Activated naive CD8-positive, alpha-beta T cell treated with anti-CD3 and anti-CD28 coated beads, Interleukin-2, amount 50 U/mL, for 24 hours (primary cell): ENCODE results near the gene KRT1.

Experiments used
- ATAC-seq: fragments of 150-1000 bp; cut with Tn5 transposase; one replicate; pipeline ENCODE4 v1.10.0; 2021
- DNase-seq: peaks from one replicate; pipeline ENCODE4 v3.0.0; 2021
- H3K27ac Mint-ChIP-seq: one replicate; pipeline ENCODE4 v1.8.0; 2021; ENCODE audit warnings: mild to moderate bottlenecking, mixed read lengths
- H3K27me3 Mint-ChIP-seq: one replicate; pipeline ENCODE4 v1.8.0; 2021; ENCODE audit warnings: mixed read lengths
- H3K36me3 Mint-ChIP-seq: one replicate; pipeline ENCODE4 v1.8.0; 2021; ENCODE audit warnings: low read depth, mixed read lengths
- H3K4me1 Mint-ChIP-seq: one replicate; pipeline ENCODE4 v1.8.0; 2021; ENCODE audit warnings: mixed read lengths
- H3K4me3 Mint-ChIP-seq: one replicate; pipeline ENCODE4 v1.8.0; 2021; ENCODE audit warnings: mild to moderate bottlenecking, moderate library complexity, mixed read lengths
- H3K9me3 Mint-ChIP-seq: one replicate; pipeline ENCODE4 v1.8.0; 2021; ENCODE audit warnings: mixed read lengths

The KRT1 gene

GRCh38 chr12:52708010-52708409 lies 27.8 kb upstream of the KRT1 start:
- Mint-ChIP-seq H3K4me1 (peaks cover 11% of the 10 kb centered on the region), H3K9me3 (peaks cover 3% of the 10 kb centered on the region), H3K36me3 (no peaks in the 10 kb centered on the region), H3K4me3 (no peak overlapping the region), H3K27ac (no peak overlapping the region), H3K27me3 (peaks cover 9% of the 10 kb centered on the region)
- DNase-seq (no peak), ATAC-seq (no peak)

GRCh38 chr12:52704464-52704863 lies 24.3 kb upstream of the KRT1 start:
- peaks cover 7% of the 10 kb centered on the region for H3K27me3 Mint-ChIP-seq
- no peaks in the 10 kb centered on the region for H3K9me3 Mint-ChIP-seq
- H3K4me1 Mint-ChIP-seq = peaks cover 11% of the 10 kb centered on the region
- no peaks in the 10 kb centered on the region for H3K36me3 Mint-ChIP-seq
- H3K27ac Mint-ChIP-seq = no peak overlapping the region
- DNase-seq (no peak), ATAC-seq (no peak)
- no peak overlapping the region for H3K4me3 Mint-ChIP-seq

GRCh38 chr12:52703878-52704277 lies 23.7 kb upstream of the KRT1 start:
- no peak for DNase-seq
- peaks cover 11% of the 10 kb centered on the region for H3K4me1 Mint-ChIP-seq
- H3K9me3 Mint-ChIP-seq = no peaks in the 10 kb centered on the region
- H3K27ac Mint-ChIP-seq = no peak overlapping the region
- peaks cover 7% of the 10 kb centered on the region for H3K27me3 Mint-ChIP-seq
- no peak for ATAC-seq
- no peak overlapping the region for H3K4me3 Mint-ChIP-seq
- H3K36me3 Mint-ChIP-seq = no peaks in the 10 kb centered on the region

- H3K4me1 Mint-ChIP-seq = peaks cover 9% of the 10 kb centered on the region
- no peaks in the 10 kb centered on the region for H3K36me3 Mint-ChIP-seq
- H3K27ac Mint-ChIP-seq = no peak within 1 kb of the TSS
- no peak for DNase-seq
- no peaks in the 10 kb centered on the region for H3K9me3 Mint-ChIP-seq
- H3K4me3 Mint-ChIP-seq = no peak within 1 kb of the TSS
- ATAC-seq = no peak
- H3K27me3 Mint-ChIP-seq = peaks cover 7% of the 10 kb centered on the region
These were observed 23.2 kb upstream of the KRT1 start, which contains the start of gene KRT77 for GRCh38 chr12:52703424-52703823. Gene KRT77, minus strand, starts transcription at chr12:52703524. Its CDS starts 90 bp downstream, at chr12:52703434.

- no peak overlapping the region for H3K4me3 Mint-ChIP-seq
- no peak overlapping the region for H3K27ac Mint-ChIP-seq
- H3K4me1 Mint-ChIP-seq = no peaks in the 10 kb centered on the region
- no peak for DNase-seq
- no peaks in the 10 kb centered on the region for H3K9me3 Mint-ChIP-seq
- ATAC-seq = no peak
- H3K36me3 Mint-ChIP-seq = no peaks in the 10 kb centered on the region
- peaks cover 7% of the 10 kb centered on the region for H3K27me3 Mint-ChIP-seq
These were observed 22.1 kb upstream of the KRT1 start for GRCh38 chr12:52702338-52702737.

- DNase-seq = no peak
- peaks cover 7% of the 10 kb centered on the region for H3K27me3 Mint-ChIP-seq
- no peaks in the 10 kb centered on the region for H3K36me3 Mint-ChIP-seq
- no peak overlapping the region for H3K4me3 Mint-ChIP-seq
- H3K27ac Mint-ChIP-seq = no peak overlapping the region
- no peak for ATAC-seq
- H3K9me3 Mint-ChIP-seq = no peaks in the 10 kb centered on the region
- no peaks in the 10 kb centered on the region for H3K4me1 Mint-ChIP-seq
These were observed 21.1 kb upstream of the KRT1 start for GRCh38 chr12:52701281-52701680.

GRCh38 chr12:52699960-52700359 lies 19.8 kb upstream of the KRT1 start:
- Mint-ChIP-seq H3K4me3 (no peak overlapping the region), H3K4me1 (no peaks in the 10 kb centered on the region), H3K27me3 (peaks cover 7% of the 10 kb centered on the region), H3K9me3 (no peaks in the 10 kb centered on the region), H3K27ac (no peak overlapping the region), H3K36me3 (no peaks in the 10 kb centered on the region)
- DNase-seq (no peak), ATAC-seq (no peak)

GRCh38 chr12:52699373-52699772 lies 19.2 kb upstream of the KRT1 start:
- ATAC-seq (no peak), DNase-seq (no peak)
- no peaks in the 10 kb centered on the region for H3K4me1 Mint-ChIP-seq
- no peak overlapping the region for H3K4me3 Mint-ChIP-seq
- no peak overlapping the region for H3K27ac Mint-ChIP-seq
- H3K9me3 Mint-ChIP-seq = no peaks in the 10 kb centered on the region
- peaks cover 7% of the 10 kb centered on the region for H3K27me3 Mint-ChIP-seq
- H3K36me3 Mint-ChIP-seq = no peaks in the 10 kb centered on the region

- Mint-ChIP-seq H3K36me3 (no peaks in the 10 kb centered on the region), H3K4me1 (no peaks in the 10 kb centered on the region), H3K4me3 (no peak overlapping the region), H3K27ac (no peak overlapping the region), H3K9me3 (no peaks in the 10 kb centered on the region), H3K27me3 (peaks cover 7% of the 10 kb centered on the region)
- ATAC-seq = no peak
- DNase-seq = no peak
These were observed 18.6 kb upstream of the KRT1 start for GRCh38 chr12:52698651-52699340.

GRCh38 chr12:52697058-52697582 lies 16.9 kb upstream of the KRT1 start:
- DNase-seq (no peak), ATAC-seq (no peak)
- H3K36me3 Mint-ChIP-seq = no peaks in the 10 kb centered on the region
- no peaks in the 10 kb centered on the region for H3K4me1 Mint-ChIP-seq
- no peak overlapping the region for H3K4me3 Mint-ChIP-seq
- peaks cover 3% of the 10 kb centered on the region for H3K27me3 Mint-ChIP-seq
- no peaks in the 10 kb centered on the region for H3K9me3 Mint-ChIP-seq
- no peak overlapping the region for H3K27ac Mint-ChIP-seq

GRCh38 chr12:52696588-52696987 lies 16.4 kb upstream of the KRT1 start:
- no peaks in the 10 kb centered on the region for H3K9me3 Mint-ChIP-seq
- no peak overlapping the region for H3K4me3 Mint-ChIP-seq
- DNase-seq = no peak
- H3K27ac Mint-ChIP-seq = no peak overlapping the region
- peaks cover 2% of the 10 kb centered on the region for H3K27me3 Mint-ChIP-seq
- H3K36me3 Mint-ChIP-seq = no peaks in the 10 kb centered on the region
- H3K4me1 Mint-ChIP-seq = peaks cover 2% of the 10 kb centered on the region
- no peak for ATAC-seq

GRCh38 chr12:52695039-52695438 lies 14.8 kb upstream of the KRT1 start:
- Mint-ChIP-seq H3K9me3 (no peaks in the 10 kb centered on the region), H3K4me3 (no peak overlapping the region), H3K27me3 (peaks cover 2% of the 10 kb centered on the region), H3K36me3 (no peaks in the 10 kb centered on the region), H3K27ac (no peak overlapping the region), H3K4me1 (peaks cover 15% of the 10 kb centered on the region)
- DNase-seq (no peak), ATAC-seq (no peak)

- no peak for DNase-seq
- H3K4me3 Mint-ChIP-seq = no peak overlapping the region
- H3K4me1 Mint-ChIP-seq = peaks cover 15% of the 10 kb centered on the region
- H3K27ac Mint-ChIP-seq = no peak overlapping the region
- H3K9me3 Mint-ChIP-seq = no peaks in the 10 kb centered on the region
- no peaks in the 10 kb centered on the region for H3K27me3 Mint-ChIP-seq
- H3K36me3 Mint-ChIP-seq = no peaks in the 10 kb centered on the region
- ATAC-seq = no peak
These were observed 13.9 kb upstream of the KRT1 start for GRCh38 chr12:52694151-52694550.

GRCh38 chr12:52693261-52693660 lies 13.1 kb upstream of the KRT1 start:
- H3K4me1 Mint-ChIP-seq = peaks cover 19% of the 10 kb centered on the region
- ATAC-seq (no peak), DNase-seq (no peak)
- no peaks in the 10 kb centered on the region for H3K9me3 Mint-ChIP-seq
- no peak overlapping the region for H3K4me3 Mint-ChIP-seq
- no peaks in the 10 kb centered on the region for H3K27me3 Mint-ChIP-seq
- H3K27ac Mint-ChIP-seq = no peak overlapping the region
- no peaks in the 10 kb centered on the region for H3K36me3 Mint-ChIP-seq

- Mint-ChIP-seq H3K9me3 (no peaks in the 10 kb centered on the region), H3K27me3 (no peaks in the 10 kb centered on the region), H3K27ac (no peak overlapping the region), H3K36me3 (no peaks in the 10 kb centered on the region), H3K4me1 (peaks cover 26% of the 10 kb centered on the region), H3K4me3 (no peak overlapping the region)
- no peak for DNase-seq
- no peak for ATAC-seq
These were observed 12.0 kb upstream of the KRT1 start for GRCh38 chr12:52692254-52692653.

- ATAC-seq (no peak), DNase-seq (no peak)
- Mint-ChIP-seq H3K27ac (no peak overlapping the region), H3K9me3 (no peaks in the 10 kb centered on the region), H3K36me3 (no peaks in the 10 kb centered on the region), H3K27me3 (no peaks in the 10 kb centered on the region), H3K4me1 (peaks cover 28% of the 10 kb centered on the region), H3K4me3 (no peak overlapping the region)
These were observed 11.6 kb upstream of the KRT1 start for GRCh38 chr12:52691841-52692150.
